ENCODE results near the gene TRIM63.

Gene TRIM63

GRCh38 chr1:26031611-26032220 lies 35.7 kb downstream of the TRIM63 start:
- DNase-seq = no peak

- no peak for DNase-seq
Observed at GRCh38 chr1:26031196-26031595, 36.2 kb downstream of the TRIM63 start.

DNA sequence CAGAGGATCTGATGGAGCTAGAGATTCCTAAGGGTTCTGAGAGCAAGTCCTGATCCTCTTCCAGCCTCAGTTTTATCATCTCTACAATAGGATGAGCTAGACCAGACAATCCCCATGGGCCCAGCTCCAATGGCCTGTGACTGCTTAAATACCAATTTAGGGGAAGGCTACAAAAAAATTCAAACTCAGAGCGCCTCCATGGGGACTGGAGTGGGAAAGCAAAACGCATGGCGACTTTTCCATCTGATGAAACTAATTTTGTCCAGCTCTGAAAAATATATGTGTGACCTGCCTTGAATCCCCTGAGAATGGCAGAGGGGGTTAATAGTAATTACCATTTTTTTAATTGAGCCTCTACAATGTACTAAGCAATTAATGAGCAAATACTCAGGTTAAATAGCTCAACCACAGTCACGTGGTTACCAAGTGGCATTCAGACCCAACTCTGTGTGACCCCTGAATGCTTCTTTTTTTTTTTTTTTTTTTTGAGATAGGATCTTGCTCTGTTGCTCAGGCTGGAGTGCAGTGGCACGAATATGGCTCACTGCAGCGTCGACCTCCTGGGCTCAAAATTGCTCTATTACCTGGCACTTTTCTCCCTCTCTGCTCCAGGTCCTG lies 37.5 kb downstream of the TRIM63 start:
- no peak for DNase-seq

DNA sequence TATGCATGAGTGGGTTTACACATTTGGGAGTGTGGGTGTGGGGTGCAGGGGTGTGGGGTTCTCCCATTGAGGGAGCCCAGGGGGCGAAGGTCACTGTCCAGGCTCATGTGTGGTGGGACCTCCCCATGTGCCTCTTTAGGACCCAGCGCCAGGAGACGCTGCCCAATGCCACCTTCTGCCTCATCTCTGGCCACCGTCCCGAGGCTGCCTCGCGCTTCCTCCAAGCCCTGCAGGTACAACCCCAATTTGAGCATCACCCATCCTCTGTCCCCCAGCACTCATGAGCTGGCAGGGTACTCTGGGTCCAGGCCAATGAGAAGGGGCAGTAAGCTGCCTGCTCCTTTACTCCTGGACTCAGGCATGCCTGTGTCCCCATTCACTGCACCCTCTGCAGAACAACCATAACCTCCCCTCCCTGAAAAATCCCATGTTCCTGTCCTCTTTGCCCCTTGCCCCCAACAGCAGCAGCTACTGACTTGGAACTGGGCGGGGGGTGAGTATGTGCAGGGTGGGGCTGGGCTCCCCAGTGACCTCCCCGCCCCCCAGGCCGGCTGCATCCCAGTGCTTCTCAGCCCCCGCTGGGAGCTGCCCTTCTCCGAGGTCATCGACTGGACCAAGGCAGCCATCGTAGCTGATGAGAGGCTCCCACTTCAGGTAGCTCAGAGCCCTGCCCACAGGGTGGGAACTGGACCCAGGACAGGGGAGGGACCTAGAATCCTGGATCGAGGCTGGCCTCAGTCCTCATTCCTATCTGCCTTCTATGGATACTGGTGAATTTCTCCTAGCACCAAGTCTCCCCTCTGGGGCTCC lies 38.2 kb downstream of the TRIM63 start:
- no peak for DNase-seq

DNA sequence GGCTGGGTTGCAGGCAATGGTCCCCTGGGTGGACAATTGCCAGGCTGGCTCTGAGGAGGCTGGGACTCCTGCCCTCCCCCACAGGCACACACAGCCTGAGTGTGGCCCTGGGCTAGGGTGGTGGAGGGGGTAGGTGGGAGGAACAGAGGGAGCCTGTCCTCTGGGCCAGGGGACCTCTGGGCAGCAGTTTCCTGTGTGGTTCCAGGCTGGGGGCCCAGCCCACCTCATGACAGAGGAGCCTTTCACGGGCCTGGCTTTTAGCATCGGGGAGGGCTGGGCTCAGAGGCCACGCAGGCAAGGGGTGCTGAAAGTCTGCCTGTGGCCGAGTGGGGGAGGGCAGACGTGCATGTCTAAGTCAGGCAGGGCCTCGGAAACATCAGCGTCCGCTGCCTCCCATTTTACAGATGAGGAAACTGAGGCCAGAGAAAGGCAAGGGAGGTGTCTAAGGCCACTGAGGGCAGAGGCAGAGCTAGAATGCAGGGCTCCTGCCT lies 38.9 kb downstream of the TRIM63 start:
- DNase-seq = no peak

- DNase-seq = no peak
Observed at GRCh38 chr1:26027716-26028489, 39.5 kb downstream of the TRIM63 start.

DNA sequence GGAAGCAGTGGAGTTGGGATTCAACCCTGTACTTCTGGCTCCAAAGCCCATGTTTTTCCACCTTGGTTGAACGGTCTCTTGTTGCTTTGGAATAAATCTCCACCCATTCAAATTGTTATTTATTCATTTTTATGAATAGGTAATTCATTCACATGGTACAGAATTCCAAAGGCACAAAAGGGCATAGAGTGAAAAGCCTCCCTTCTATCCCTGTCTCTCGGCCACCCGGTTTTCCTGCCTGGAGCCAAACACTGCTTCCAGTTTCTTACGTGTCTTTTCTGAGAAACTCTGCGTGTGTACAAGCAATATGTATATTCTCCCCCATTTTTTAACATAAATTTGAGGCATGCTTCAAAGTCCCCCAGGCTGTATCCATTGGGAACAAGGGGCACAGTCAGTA lies 41.9 kb downstream of the TRIM63 start:
- no peak for DNase-seq

- DNase-seq = no peak
Observed at GRCh38 chr1:26025060-26025459, 42.4 kb downstream of the TRIM63 start.

GRCh38 chr1:26023826-26024225 lies 43.6 kb downstream of the TRIM63 start:
- DNase-seq = no peak

GRCh38 chr1:26023009-26023408 lies 44.4 kb downstream of the TRIM63 start:
- DNase-seq = no peak

DNA sequence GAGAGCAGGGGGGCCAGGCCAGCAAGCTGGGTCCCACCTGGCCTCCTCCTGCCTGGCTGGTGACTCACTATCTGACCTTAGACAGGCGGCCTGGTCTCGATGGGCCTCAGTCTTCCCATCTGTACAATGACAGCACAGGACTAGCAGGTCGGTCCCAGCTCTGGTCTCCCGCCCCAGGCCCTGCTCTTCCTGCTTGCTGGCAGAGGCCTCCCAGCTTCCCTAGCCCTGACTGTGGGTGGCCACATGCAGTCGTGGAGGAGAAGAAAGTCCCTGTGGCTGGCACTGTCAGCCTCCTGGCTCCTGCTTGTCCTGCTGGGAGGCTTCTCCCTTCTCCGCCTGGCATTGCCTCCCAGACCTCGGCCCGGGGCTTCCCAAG lies 45.0 kb downstream of the TRIM63 start:
- DNase-seq = no peak

- no peak for DNase-seq
Observed at GRCh38 chr1:26021647-26022403, 45.6 kb downstream of the TRIM63 start, which contains the start of gene EXTL1. Gene EXTL1, plus strand, starts transcription at chr1:26021775. Its CDS starts 872 bp downstream, at chr1:26022647.

- no peak for DNase-seq
Observed at GRCh38 chr1:26020941-26021646, 46.3 kb downstream of the TRIM63 start.

DNA sequence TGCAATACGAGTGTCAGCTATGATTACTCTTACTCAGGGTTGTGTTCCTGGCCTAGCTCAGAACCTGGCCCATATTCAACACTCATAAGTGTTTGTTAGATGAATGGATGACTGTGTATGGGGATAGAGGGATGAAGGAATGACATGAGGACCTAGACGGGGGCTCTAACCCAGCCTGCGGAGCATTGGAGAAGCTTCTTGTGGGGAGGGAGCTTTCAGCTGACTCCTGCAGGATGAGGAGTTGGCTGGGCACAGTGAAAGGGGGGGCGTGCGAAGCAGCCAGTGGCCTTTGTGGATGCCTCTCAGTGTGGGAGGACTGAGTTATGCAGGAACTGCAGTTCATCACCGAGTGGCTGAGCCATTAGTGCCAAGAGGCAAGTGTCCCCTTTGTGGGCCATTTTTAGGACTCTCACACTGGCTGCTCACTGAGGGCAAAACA lies 47.1 kb downstream of the TRIM63 start:
- no peak for DNase-seq

- DNase-seq = no peak
Observed at GRCh38 chr1:26019641-26020315, 47.7 kb downstream of the TRIM63 start.

DNA sequence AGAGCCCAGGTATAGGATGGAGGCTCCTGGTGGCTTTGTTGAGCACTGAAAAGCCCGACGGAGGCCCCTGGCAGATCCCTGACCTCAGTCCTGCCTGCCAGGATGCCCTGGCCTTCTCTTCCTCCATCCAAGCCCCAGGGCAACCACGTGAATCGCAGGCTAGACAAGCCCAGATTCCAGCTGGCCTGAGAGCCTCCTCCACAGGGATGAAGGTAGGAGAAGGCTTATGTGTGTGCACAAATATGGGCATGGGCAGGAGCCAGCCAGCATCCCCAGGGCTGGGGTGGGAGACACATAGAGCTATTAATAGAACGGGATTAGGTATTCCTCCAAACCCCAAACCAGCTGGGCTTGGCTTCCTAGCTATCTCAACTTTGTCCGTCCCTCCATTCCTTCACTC lies 49.8 kb downstream of the TRIM63 start:
- DNase-seq = no peak

DNA sequence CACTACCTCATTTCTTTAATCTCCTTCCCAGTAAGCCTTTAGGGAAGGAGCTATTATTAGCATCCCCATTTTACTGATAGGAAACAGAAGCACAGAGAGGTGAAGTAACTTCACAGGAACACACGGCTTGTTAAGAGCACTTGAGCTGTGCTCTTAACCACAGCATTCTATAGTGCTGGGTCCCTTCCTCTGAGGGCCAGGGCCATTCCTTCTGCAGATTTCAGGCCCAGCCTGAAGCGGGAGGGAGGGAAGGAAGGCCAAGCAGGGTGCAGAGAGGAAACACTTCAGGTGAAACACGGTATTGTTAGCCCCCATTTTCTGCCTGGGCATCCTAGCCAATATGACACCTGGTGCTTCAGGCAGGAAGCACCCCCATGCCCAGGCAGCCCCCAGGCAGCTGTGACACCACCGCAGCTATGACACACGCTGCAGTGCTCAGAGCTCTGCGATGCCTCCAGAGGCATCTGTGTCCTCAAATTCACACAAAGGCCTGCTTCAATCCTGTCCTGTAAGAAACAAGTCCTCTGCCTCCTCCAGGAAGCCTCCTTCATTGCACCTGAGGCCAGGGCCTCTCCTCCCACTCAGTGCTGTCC lies 50.4 kb downstream of the TRIM63 start:
- no peak for DNase-seq

DNA sequence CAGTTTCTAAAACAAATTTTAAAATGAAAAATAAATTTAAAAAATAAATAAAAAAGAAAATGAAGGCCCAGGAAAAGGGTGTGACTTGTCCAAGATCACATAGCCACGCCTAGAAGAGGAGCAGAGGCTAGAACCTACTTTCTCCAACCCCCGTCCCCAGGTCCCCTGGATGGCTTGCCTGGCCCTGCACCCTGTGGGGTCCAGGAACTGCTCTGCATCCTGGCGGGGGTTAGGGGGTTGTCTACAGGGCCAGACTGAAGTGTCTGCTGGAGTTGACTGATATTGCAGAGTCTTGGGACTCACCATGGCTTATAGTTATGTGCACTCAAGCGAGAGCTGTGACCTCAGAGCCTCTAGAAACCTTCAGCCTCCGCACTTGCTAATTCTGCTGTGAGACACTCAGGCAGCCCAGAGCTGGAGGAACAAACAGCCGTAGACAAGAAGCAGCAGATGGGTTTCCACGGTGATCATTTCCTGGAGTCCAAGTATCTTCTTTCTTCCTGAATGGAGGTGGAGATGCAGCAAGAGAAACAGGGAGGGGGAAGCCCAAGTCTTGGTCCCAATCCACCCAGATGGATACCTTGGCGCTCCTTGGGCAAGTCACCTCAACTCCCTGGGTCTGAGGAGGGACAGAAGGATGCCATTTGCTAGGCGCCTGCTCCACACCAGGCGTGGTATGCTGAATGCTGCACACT lies 51.0 kb downstream of the TRIM63 start:
- no peak for DNase-seq

- no peak for DNase-seq
Observed at GRCh38 chr1:26015358-26015757, 52.1 kb downstream of the TRIM63 start.

DNA sequence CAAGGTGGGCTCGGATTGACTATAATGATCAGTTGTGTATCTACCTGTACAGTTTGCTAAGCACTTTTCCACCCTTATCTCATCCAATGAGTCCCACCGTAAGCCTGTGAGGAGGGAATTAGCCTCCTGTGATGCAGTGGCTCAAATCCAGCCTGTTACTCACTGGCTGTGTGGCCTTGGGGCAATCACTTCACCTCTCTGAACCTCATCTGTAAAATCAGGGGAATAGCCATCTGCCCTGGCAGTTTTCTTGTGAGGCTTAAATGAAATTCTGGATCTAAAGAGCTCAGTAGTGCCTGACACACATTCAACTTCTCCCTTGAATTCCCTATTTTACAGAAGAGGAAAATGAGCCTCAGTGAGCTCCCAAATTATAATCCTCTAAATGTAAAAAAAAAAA lies 53.3 kb downstream of the TRIM63 start:
- DNase-seq = no peak
